HG02678 (cell line): Measurements from ENCODE around the gene TRPM6.
"Not testable (repeated sequence)": the region's sequence is repeated elsewhere in the genome, so short reads cannot be mapped to it uniquely, and the experiment has no call there.

Experiments used
- ATAC-seq: cut with Tn5 transposase; IDR thresholded peaks from one replicate; pipeline ENCODE4 v1.9.1; 2021; ENCODE audit warnings: mild to moderate bottlenecking, moderate library complexity; ENCODE audit not compliant: unreplicated experiment

Gene TRPM6

DNA sequence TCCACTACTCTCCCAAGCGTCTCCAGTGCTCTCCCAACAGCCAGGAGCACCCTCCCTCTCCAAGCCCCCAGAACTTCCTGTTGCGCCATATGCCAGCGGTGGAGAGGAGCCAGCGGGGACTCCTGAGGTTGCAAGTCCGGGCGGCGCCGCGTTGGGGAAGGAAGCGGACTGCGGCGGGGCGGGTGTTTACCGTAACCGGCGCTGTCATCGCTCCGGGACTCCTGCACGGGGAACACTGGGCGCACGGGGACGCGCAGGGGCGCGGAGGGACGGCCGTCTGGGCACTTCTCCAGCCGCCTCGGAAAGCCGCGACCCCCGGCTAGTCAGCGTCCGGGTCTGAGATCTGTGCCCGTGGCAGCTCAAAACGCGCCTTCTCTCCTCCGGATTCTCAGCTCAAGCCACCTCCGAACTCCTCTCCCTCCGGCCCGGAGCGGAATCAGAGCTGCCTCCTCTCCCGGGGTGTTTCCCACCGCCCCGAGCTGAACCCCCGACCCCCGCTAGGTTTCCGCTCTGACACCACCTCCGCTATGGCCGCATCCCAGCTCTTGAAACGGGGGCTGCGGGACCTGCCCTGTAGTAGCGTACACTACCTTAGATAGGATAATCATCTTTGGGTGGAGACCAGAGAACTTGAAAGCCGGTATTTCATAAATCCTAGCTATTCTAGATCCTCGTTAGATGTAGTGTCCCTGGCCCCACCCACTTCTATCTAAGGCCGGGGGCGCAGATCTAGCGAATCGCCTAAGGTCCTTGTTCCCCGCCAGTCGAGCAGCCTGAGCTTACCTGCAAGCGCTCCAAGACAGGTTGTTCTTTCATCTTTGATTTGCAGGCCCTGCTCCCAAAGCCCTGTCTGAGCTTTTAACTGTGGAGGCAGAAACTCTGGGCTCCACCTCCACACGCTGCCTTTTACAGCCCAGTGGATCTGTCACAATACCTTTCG, at the start of gene TRPM6:
TRPM6 (minus strand) TSS at position 881 of the 940 bp plus-strand sequence; CDS start at position 816, 65 bp downstream.
- ATAC-seq, result no peak

- ATAC-seq, result no peak
These were observed 47.3 kb upstream of the TRPM6 start for GRCh38 chr9:74935008-74935407.

DNA sequence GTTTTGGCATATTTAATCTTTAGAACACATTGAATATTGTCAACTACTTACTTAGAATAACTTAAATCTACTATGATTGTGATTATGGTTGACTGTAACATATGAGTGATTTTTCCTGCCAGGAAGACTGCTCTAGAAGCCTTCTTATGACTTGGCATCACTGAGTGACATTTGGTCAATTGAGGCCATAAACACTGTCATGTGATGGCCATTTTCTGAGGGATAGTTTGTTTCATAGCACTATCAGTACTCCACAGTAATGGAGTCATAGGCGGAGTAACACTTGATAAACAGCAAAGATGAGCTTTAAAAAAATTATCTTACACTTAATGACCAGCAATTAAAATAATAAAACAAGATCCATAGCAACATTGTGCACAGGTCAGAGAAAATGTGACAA, 34.0 kb upstream of the TRPM6 start:
- no peak for ATAC-seq

GRCh38 chr9:74920944-74921626, 33.4 kb upstream of the TRPM6 start:
- no peak for ATAC-seq

DNA sequence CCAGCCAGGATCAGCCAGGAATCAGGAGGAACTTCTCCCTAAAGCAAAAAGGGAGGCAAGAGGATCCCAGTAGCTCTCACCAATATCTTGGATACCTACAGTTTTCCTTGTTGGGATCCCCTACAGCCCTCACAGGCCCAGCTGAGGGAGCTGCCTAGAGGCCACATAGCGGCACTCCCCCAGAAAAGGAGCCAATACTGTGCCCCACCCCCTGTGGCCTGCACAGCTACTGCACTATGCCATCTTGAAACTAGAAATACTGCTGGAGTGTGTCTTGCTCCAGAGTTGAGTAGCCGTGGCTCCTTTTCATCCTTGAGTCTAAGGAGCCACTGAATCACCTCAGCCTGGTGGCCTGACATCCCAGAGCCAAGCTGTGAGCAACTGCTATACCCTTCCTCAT, 22.3 kb upstream of the TRPM6 start:
- ATAC-seq, result no peak

DNA sequence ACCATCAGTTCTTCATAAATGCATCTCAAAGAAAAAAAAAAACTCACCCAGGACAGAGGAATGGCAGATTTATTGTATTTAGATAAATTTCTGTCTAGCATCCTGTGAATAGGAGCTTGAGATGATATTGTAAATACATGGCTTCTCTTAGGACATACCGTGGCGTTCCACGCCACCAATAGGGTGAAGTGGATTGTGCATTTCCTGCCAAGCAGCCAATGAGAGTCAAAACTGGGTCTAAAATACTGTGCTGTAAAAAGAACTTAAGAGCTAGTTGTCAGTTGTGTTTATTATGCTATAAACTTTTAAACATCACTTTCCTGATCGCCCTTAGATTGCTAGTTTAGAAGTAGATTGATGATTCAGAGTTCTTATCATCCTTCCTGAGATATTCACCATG, 20.9 kb upstream of the TRPM6 start:
- ATAC-seq, result no peak

GRCh38 chr9:74907085-74907484, 19.4 kb upstream of the TRPM6 start:
- ATAC-seq, result no peak

GRCh38 chr9:74901001-74901400, 13.3 kb upstream of the TRPM6 start:
- ATAC-seq, result no peak

- ATAC-seq, result not testable (repeated sequence)
These were observed 728 bp upstream of the TRPM6 start for GRCh38 chr9:74888449-74888848.

DNA sequence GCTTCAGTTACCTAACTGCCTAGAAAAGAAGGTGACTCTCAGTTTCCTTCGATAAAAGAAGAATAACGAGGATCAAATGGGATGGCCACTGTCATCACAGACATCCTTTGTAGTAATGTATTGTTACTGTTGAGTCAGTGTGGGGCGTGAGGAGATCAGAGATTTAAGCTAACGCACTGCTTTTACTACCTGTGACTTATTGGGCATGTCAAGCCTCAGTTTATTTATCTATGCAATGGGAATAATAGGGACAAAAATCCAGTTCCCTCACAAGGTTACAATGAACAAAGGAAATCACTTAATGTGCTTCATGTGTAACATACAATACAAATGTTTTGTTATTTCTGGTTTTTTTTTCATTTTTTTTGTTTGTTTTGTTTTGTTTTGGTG, 255 bp upstream of the TRPM6 start:
- no peak for ATAC-seq

- ATAC-seq, result no peak
These were observed 11.3 kb downstream of the TRPM6 start for GRCh38 chr9:74876382-74876949.

- no peak for ATAC-seq
These were observed 12.1 kb downstream of the TRPM6 start for GRCh38 chr9:74875656-74876055.

- ATAC-seq, result no peak
These were observed 13.5 kb downstream of the TRPM6 start for GRCh38 chr9:74874220-74874619.

- ATAC-seq, result no peak
These were observed 15.0 kb downstream of the TRPM6 start for GRCh38 chr9:74872619-74873233.

- ATAC-seq, result no peak
These were observed 20.2 kb downstream of the TRPM6 start for GRCh38 chr9:74867483-74867882.

DNA sequence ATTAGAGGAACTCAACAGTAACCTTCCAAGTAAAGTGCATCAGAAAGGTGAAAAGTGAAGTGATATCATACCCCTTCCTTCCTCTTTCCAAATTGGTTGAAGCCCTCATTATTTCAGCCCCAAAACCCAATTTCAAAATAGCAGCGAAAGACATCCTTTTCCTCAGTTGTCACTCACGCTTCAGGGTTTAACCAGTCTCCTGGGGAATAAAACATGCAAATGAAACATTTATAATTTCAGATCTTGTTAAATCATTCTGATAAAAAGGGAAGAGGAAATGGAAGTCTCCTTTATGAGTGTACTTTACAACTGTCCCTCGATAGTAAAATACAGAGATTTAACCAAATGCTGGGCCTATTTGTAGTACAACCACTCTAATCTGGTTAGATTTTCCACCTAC, 22.5 kb downstream of the TRPM6 start:
- ATAC-seq, result no peak

DNA sequence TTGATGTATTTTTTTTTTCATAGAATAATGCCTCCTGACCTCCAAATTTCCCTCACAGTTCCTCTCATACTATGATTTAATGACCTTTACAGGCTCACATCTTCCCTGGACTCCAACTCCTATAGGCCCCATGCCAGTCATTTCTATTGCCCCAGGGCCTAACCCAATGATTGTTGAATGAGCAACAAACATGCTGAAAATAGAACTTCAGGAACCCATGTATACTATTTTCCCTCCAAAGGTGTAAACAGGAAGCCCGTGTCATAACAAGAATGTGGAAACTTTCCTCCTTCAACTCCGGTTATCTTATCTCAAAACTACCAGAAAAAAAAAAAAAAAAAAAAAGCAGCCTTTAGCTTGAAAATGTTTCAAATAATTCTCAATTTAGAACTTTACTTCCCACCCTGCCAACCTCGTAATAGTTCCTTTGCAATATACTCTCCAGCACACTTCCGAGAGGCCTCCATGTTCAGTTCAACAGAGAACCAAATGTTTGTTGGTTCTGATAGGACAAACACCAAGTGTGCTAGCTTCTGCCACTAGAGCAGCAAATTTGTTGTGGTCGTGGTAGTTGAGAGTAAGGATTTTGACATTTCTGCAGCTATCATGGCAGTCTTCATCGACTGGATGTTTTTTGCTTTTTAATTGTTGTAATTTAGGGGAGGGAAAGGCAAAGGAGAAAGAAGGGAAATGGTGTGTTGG, 25.8 kb downstream of the TRPM6 start:
- no peak for ATAC-seq

GRCh38 chr9:74861071-74861470, 26.6 kb downstream of the TRPM6 start:
- no peak for ATAC-seq

- not testable (repeated sequence) for ATAC-seq
These were observed 27.5 kb downstream of the TRPM6 start for GRCh38 chr9:74860247-74860646.

GRCh38 chr9:74859786-74860185, 27.9 kb downstream of the TRPM6 start:
- no peak for ATAC-seq
